Sigmoid colon (tissue), 7 donors: Measurements from ENCODE around the gene SWT1. TPM values are rescaled to one million over a fixed set of nuclear protein-coding genes. Genes with fewer than 3 reads are reported as not detected.

ENCODE experiments used
- DNase-seq: peaks from one replicate; pipeline ENCODE4 v3.0.0-alpha.2; 2019
- H3K27ac ChIP-seq, 4 donors: fragments of 200-600 bp; sonication (generic); one replicate each; pipeline ENCODE4 v1.5.1; 2016 to 2019; ENCODE audit warnings: mild to moderate bottlenecking in 1 of 4
- H3K27me3 ChIP-seq, 3 donors: fragments of 200-600 bp; sonication (generic); one replicate each; pipeline ENCODE4 v1.5.1; 2019; ENCODE audit warnings: mild to moderate bottlenecking in 1 of 3
- H3K36me3 ChIP-seq, 4 donors: fragments of 200-600 bp; sonication (generic); one replicate each; pipeline ENCODE4 v1.5.1; 2016 to 2019
- H3K4me1 ChIP-seq, 4 donors: fragments of 200-600 bp; sonication (generic); one replicate each; pipeline ENCODE4 v1.5.1; 2017 to 2019
- H3K4me3 ChIP-seq, 4 donors: fragments of 200-600 bp; sonication (generic); one replicate each; pipeline ENCODE4 v1.5.1; 2017 to 2019; ENCODE audit warnings: mild to moderate bottlenecking in 2 of 4, moderate library complexity in 1 of 4
- H3K9me3 ChIP-seq, 4 donors: fragments of 200-600 bp in 3 of 4; sonication (generic) in 3 of 4; one replicate each; pipeline versions ENCODE4 v1.5.1 to v1.6.1; 2013 to 2019
- EP300 ChIP-seq, 4 donors: sonication (generic); formaldehyde crosslinking; IDR thresholded peaks; one replicate each; pipeline ENCODE4 v1.6.1; 2017; ENCODE audit warnings: antibody characterized with exemption in 4 of 4
- POLR2A ChIP-seq, 2 donors: fragments of 450-650 bp; IDR thresholded peaks; one replicate each; pipeline ENCODE4 v1.6.1; 2016; ENCODE audit warnings: antibody characterized with exemption in 2 of 2, mild to moderate bottlenecking in 2 of 2, moderate library complexity in 2 of 2
- POLR2AphosphoS5 ChIP-seq, 4 donors: sonication (generic); formaldehyde crosslinking; IDR thresholded peaks; one replicate each; pipeline ENCODE4 v1.6.1; 2017; ENCODE audit warnings: antibody characterized with exemption in 4 of 4
- WGBS, 2 donors: extraction: QIAGEN DNeasy Blood & Tissue Kit; methylation state at CpG; one replicate each; pipeline ENCODE4 v1.1.7; 2013; 5-methylcytosine and 5-hydroxymethylcytosine counted together
- intact Hi-C: fragments of 100-400 bp; cut with DNase I; formaldehyde crosslinking; loops from one replicate; pipeline ENCODE4 v1.15.1; 2023
- polyA plus RNA-seq, 3 donors: library from polyadenylated mRNA; stranded (reverse); fragments of 200-250 nt; gene quantifications; one replicate each; pipeline ENCODE4 v1.2.3, GENCODE V29; 2013
- total RNA-seq, 4 donors: library from RNA; depleted of rRNA; stranded (reverse); fragments of >200 nt; gene quantifications; one replicate each; pipeline ENCODE4 v1.1.0, GENCODE V29; 2016
- TF ChIP-seq, protein P1 (sequence below), 4 experiments: fragments of 450-650 bp in 3 of 4; fragments of 200-600 bp in 1 of 4; IDR thresholded peaks; one replicate each; pipeline ENCODE4 v1.5.1; 2016 to 2019; ENCODE audit warnings: antibody characterized with exemption in 4 of 4, mild to moderate bottlenecking in 3 of 4, moderate library complexity in 2 of 4
- donor health status: healthy with polysubstance abuse.
- donor health status: Bipolar disorder and iron deficiency.
- donor health status: healthy.

The SWT1 gene
- 10 to 100 TPM in 3 of 4 donors, 1 to 10 TPM in 1; 6.8 to 12.7 (median 11.7) TPM for total RNA-seq
- polyA plus RNA-seq = 1 to 10 TPM; 2.2 to 2.5 (median 2.4) TPM

GRCh38 chr1:185156854-185157598, at the start of gene SWT1, which contains the start of gene TRMT1L:
SWT1 (plus strand) TSS chr1:185157167; CDS start chr1:185160842, 3,675 bp downstream.
TRMT1L (minus strand) TSS chr1:185156953; CDS start chr1:185156712, 241 bp downstream.
- H3K36me3 ChIP-seq = peaks cover 0 to 11% (median 0%) of the 10 kb centered on the region in 4 donors
- TF ChIP-seq, protein P1, sequence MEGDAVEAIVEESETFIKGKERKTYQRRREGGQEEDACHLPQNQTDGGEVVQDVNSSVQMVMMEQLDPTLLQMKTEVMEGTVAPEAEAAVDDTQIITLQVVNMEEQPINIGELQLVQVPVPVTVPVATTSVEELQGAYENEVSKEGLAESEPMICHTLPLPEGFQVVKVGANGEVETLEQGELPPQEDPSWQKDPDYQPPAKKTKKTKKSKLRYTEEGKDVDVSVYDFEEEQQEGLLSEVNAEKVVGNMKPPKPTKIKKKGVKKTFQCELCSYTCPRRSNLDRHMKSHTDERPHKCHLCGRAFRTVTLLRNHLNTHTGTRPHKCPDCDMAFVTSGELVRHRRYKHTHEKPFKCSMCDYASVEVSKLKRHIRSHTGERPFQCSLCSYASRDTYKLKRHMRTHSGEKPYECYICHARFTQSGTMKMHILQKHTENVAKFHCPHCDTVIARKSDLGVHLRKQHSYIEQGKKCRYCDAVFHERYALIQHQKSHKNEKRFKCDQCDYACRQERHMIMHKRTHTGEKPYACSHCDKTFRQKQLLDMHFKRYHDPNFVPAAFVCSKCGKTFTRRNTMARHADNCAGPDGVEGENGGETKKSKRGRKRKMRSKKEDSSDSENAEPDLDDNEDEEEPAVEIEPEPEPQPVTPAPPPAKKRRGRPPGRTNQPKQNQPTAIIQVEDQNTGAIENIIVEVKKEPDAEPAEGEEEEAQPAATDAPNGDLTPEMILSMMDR (IDR thresholded peaks at IDR 0.05) = no peak
- TF ChIP-seq EP300 (IDR thresholded peaks at IDR 0.05) = peak in 1 of 4 donors; percentile 39
- TF ChIP-seq POLR2A (IDR thresholded peaks at IDR 0.05) = peak; percentile 99 to 100
- TF ChIP-seq POLR2AphosphoS5 (IDR thresholded peaks at IDR 0.05) = peak; percentile 100
- WGBS, 2 donors = 0% methylated on average over 63 of the region's 63 CpGs

GRCh38 chr1:185108321-185108720, 48.6 kb upstream of the SWT1 start:
- Histone ChIP-seq H3K9me3 (peaks cover 0 to 4% (median 1%) of the 10 kb centered on the region in 4 donors), H3K4me3 (no peak overlapping the region), H3K27ac (no peak overlapping the region), H3K4me1 (no peaks in the 10 kb centered on the region), H3K27me3 (no peaks in the 10 kb centered on the region), H3K36me3 (peaks cover 0 to 7% (median 0%) of the 10 kb centered on the region in 4 donors)
- intact Hi-C loops = no loop called here
- no peak for DNase-seq
- TF ChIP-seq POLR2AphosphoS5 (IDR thresholded peaks at IDR 0.05) (no peak), POLR2A (IDR thresholded peaks at IDR 0.05) (no peak), EP300 (IDR thresholded peaks at IDR 0.05) (no peak)
- TF ChIP-seq, protein P1 (IDR thresholded peaks at IDR 0.05) = no peak

More at GRCh38 chr1:185156854-185157598, at the start of gene SWT1, which contains the start of gene TRMT1L:
- intact Hi-C loops = loop anchor here (2.0 to 10.0 kb wide), 5 partner anchors 110 to 402 kb away; partner anchors contain the start of genes EDEM3, IVNS1ABP and RNF2
- peak within 1 kb of the TSS; percentile 79 to 92 (median 85) for H3K4me3 ChIP-seq
- H3K9me3 ChIP-seq = no peaks in the 10 kb centered on the region
- H3K27ac ChIP-seq = peak within 1 kb of the TSS; percentile 97 to 99 (median 99)
- DNase-seq = peak; percentile 100
- peaks cover 0 to 34% (median 24%) of the 10 kb centered on the region in 4 donors for H3K4me1 ChIP-seq
- no peaks in the 10 kb centered on the region for H3K27me3 ChIP-seq

- Histone ChIP-seq H3K4me3 (no peak overlapping the region), H3K4me1 (no peaks in the 10 kb centered on the region), H3K36me3 (no peaks in the 10 kb centered on the region), H3K27me3 (no peaks in the 10 kb centered on the region), H3K27ac (no peak overlapping the region), H3K9me3 (peaks cover 0 to 4% (median 1%) of the 10 kb centered on the region in 4 donors)
- intact Hi-C loops = no loop called here
- TF ChIP-seq POLR2A (IDR thresholded peaks at IDR 0.05) (no peak), EP300 (IDR thresholded peaks at IDR 0.05) (no peak), POLR2AphosphoS5 (IDR thresholded peaks at IDR 0.05) (no peak)
- TF ChIP-seq, protein P1 (IDR thresholded peaks at IDR 0.05) = no peak
- no peak for DNase-seq
These were observed 46.8 kb upstream of the SWT1 start for GRCh38 chr1:185110145-185110544.

- Histone ChIP-seq H3K9me3 (peaks cover 0 to 4% (median 1%) of the 10 kb centered on the region in 4 donors), H3K36me3 (peaks cover 0 to 2% (median 0%) of the 10 kb centered on the region in 4 donors), H3K4me1 (no peaks in the 10 kb centered on the region), H3K27ac (no peak overlapping the region), H3K4me3 (no peak overlapping the region), H3K27me3 (no peaks in the 10 kb centered on the region)
- no peak for DNase-seq
- TF ChIP-seq EP300 (IDR thresholded peaks at IDR 0.05) (no peak), POLR2A (IDR thresholded peaks at IDR 0.05) (no peak), POLR2AphosphoS5 (IDR thresholded peaks at IDR 0.05) (no peak)
- TF ChIP-seq, protein P1 (IDR thresholded peaks at IDR 0.05) = no peak
- intact Hi-C loops = no loop called here
These were observed 45.1 kb upstream of the SWT1 start for GRCh38 chr1:185111873-185112272.
